HEK293T (cell line): Measurements from ENCODE around the gene PRR23B.

Experiments used
- ARNT ChIP-seq: fragments of 450-650 bp; IDR thresholded peaks from 2 replicates; pipeline ENCODE4 v1.6.1; 2017; ENCODE audit warnings: mild to moderate bottlenecking
- BHLHE40 ChIP-seq: fragments of 450-650 bp; IDR thresholded peaks from 2 replicates; pipeline ENCODE4 v1.6.1; 2016; ENCODE audit warnings: mild to moderate bottlenecking, moderate library complexity, borderline replicate concordance
- ELF4 ChIP-seq: fragments of 450-650 bp; IDR thresholded peaks from 2 replicates; pipeline ENCODE4 v1.6.1; 2017; ENCODE audit warnings: antibody characterized with exemption
- FOXK2 ChIP-seq: fragments of 450-650 bp; IDR thresholded peaks from 2 replicates; pipeline ENCODE4 v1.6.1; 2016; ENCODE audit warnings: mild to moderate bottlenecking
- SP1 ChIP-seq: fragments of 450-650 bp; IDR thresholded peaks from 2 replicates; pipeline ENCODE4 v1.6.1; 2017
- ZNF384 ChIP-seq: fragments of 450-650 bp; IDR thresholded peaks from 2 replicates; pipeline ENCODE4 v1.6.1; 2016

DNA sequence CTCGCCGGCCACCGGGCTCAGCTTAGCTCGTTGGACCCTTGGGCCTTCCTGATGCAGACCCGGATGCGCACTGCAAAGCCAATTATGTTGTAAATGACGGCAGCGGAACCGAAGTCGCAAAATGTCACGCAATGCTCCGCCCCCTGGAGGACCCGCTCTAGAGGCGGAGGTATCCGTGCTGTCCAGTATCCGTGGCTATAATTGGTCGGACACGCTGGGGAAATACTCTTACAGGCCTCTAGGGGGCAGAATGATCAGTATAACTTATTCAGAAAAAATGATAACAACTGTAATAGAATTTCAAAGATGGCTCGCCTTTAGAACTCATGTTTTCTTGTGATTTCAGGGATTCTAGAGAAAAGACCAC is at the start of gene PRR23B:
- no peak for TF ChIP-seq ZNF384
- TF ChIP-seq ELF4 = no peak
- no peak for TF ChIP-seq SP1
- no peak for TF ChIP-seq ARNT
- no peak for TF ChIP-seq BHLHE40
- TF ChIP-seq FOXK2 = no peak
